HG02884 (cell line): Measurements from ENCODE around the gene DOCK9.

ENCODE experiments used
- ATAC-seq: cut with Tn5 transposase; IDR thresholded peaks from one replicate; pipeline ENCODE4 v1.9.1; 2021; ENCODE audit warnings: mild to moderate bottlenecking, moderate library complexity; ENCODE audit not compliant: unreplicated experiment

The DOCK9 gene

GRCh38 chr13:98954313-98954712, 23.6 kb downstream of the DOCK9 start:
- no peak for ATAC-seq

DNA sequence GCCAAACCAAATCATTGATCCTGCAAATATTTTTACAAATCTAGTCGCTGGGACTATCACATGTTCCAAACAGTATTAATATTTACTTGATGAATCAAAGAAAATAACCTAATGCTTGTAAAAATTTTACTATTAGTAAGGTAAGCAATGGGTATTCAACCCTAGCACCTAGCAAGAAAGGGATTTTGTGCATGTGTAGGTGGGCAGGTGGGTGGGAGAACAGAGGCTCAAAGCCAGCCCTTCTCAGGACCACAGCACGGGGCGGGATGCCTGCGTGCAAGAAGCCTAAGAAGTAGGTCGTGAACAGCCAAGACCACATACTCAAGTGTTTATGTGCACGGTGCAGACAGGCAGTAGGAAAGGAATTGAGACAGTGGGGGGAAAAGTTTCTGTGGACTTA, 26.6 kb downstream of the DOCK9 start:
- ATAC-seq: no peak

DNA sequence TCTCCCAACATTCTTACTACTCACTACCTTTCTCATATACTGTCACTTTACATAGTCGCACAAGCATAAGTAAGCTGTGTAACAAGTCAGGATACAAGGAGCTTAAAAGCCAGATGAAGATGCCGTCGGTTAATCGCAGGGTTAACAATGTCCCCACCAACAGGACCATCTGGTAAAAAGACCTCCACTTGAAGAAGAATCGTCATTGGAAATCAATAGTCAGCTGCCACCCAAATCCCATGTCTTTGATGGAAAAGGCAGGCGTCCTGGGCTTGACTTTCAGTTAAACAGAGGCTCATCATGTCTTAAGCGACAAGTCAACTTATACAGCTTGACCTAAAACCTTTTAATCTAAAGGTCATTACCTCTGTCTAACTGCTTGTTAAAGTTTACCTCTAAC, 27.2 kb downstream of the DOCK9 start:
- no peak for ATAC-seq

- ATAC-seq: no peak
Observed at GRCh38 chr13:98947925-98948324, 29.9 kb downstream of the DOCK9 start.

- no peak for ATAC-seq
Observed at GRCh38 chr13:98945863-98946605, 31.8 kb downstream of the DOCK9 start.

- no peak for ATAC-seq
Observed at GRCh38 chr13:98944336-98944735, 33.5 kb downstream of the DOCK9 start.

- ATAC-seq: no peak
Observed at GRCh38 chr13:98942997-98943396, 34.9 kb downstream of the DOCK9 start.

- no peak for ATAC-seq
Observed at GRCh38 chr13:98942485-98942884, 35.4 kb downstream of the DOCK9 start.

DNA sequence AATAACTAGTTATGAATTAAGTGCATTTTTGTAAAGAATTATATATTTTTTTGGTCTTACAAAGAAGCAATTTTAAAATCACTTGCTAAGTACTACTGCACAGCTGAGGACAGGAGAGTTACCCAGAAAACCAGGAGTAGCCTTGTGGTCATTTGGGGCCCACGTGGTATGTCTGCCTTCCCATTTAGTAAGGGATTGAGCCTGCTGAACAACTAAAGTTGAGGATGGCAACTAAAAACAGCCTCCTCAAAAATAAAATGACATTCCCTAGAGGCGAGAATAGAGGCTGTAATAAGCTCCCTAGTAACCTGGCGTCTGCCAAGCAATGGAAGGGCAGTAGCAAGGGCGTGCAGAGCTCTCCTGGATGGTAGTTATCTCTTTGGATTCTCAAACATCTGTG, 36.3 kb downstream of the DOCK9 start:
- ATAC-seq: no peak

DNA sequence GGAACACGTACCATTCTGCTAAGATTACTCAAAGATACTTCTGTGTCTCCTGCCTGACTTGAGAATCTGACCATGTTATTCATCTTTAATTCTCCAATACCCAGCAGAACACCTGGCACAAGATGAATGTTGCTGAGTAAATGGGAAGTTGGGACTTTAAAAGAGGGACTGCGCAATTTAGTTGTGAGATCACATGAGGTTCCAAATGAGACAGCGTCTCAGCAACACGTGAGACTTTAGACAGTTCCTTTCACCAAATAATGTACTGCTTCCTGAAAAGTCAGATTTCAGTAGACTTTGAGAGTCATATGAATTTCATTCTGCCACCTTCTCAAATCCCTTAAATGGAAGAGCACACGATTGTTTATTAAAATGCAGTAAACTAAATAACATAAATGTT, 36.7 kb downstream of the DOCK9 start:
- ATAC-seq: no peak

GRCh38 chr13:98940325-98941001, 37.4 kb downstream of the DOCK9 start:
- no peak for ATAC-seq

DNA sequence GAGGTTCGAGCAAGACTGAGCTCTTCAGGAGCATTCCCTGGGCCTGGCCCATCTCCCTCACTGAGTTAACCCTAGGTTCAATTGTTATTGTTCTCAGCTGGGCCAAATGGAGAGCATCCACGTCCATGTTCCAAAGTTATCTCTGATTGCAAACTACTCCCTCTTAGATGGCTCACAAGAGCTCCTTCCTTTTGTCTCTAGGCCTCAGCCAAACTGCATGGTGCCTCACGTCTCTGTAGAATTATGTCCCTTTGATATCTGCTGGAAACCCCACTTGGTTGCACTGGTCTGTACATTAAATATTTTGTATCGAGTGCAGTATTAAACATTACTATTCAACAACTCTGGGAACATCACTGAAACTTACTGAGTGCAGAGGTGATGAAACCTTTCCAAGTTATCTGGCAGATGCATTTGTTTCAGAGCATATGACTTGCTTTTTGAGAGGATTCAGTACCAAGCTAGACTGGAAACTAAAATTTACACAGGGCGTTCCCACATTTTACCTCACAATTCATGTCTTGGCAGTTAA, 38.1 kb downstream of the DOCK9 start:
- ATAC-seq: no peak

- ATAC-seq: no peak
Observed at GRCh38 chr13:98938801-98939200, 39.1 kb downstream of the DOCK9 start.

GRCh38 chr13:98937911-98938381, 39.9 kb downstream of the DOCK9 start:
- no peak for ATAC-seq

DNA sequence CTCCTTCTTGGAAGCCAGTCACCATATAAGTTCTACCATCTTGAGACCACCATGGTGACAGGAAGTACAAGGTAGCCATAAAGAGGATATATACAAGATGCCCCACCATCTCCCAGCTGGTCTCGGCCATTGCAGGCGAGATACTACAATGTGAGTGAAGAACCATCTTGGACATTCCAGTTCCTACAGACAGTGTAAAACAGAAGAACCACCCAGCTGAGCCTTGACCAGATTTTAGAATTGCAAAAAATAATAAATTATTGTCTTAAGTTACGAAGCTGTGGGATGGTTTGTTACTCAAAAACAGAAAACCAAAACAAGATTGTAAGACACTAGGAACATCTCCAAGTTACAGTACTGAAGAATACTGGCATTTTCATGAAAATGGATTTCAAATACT, 43.6 kb downstream of the DOCK9 start:
- no peak for ATAC-seq

- no peak for ATAC-seq
Observed at GRCh38 chr13:98930151-98930591, 47.7 kb downstream of the DOCK9 start.

GRCh38 chr13:98927951-98928927, 49.6 kb downstream of the DOCK9 start:
- ATAC-seq: no peak

GRCh38 chr13:98925949-98926348, 51.9 kb downstream of the DOCK9 start:
- ATAC-seq: no peak

- no peak for ATAC-seq
Observed at GRCh38 chr13:98923641-98924397, 54.0 kb downstream of the DOCK9 start.

- ATAC-seq: no peak
Observed at GRCh38 chr13:98922306-98922705, 55.6 kb downstream of the DOCK9 start.
